Measurements from ENCODE around the gene NR4A3. TPM values are rescaled to one million over a fixed set of nuclear protein-coding genes. Genes with fewer than 3 reads are reported as not detected.

NR4A3 gene
- total RNA-seq, 1 donor from 2014 or later = 15.3 TPM

GRCh38 chr9:99905833-99906402 is 84.2 kb downstream of the NR4A3 start:
- no peak for TF ChIP-seq CTCF (IDR thresholded peaks at IDR 0.05; ENCODE audit: unreplicated experiment)
- Mint-ChIP-seq H3K27ac (peak overlapping the region; percentile 90), H3K27me3 (ENCODE audit: low read depth) (peaks cover 6% of the 10 kb centered on the region), H3K36me3 (peaks cover 1% of the 10 kb centered on the region), H3K9me3 (no peaks in the 10 kb centered on the region), H3K4me1 (peaks cover 22% of the 10 kb centered on the region), H3K4me3 (peak overlapping the region; percentile 98)
- DNase-seq (ENCODE audit: low spot score in 2 of 2, unreplicated experiment in 2 of 2) = no peak

GRCh38 chr9:99906403-99907207 is 84.9 kb downstream of the NR4A3 start, which contains the start of gene STX17:
STX17 (plus strand) TSS chr9:99906654; CDS start chr9:99915240, 8,586 bp downstream.
- Mint-ChIP-seq H3K4me3 (peak within 1 kb of the TSS; percentile 98), H3K27ac (peak within 1 kb of the TSS; percentile 99), H3K36me3 (peaks cover 6% of the 10 kb centered on the region), H3K4me1 (peaks cover 22% of the 10 kb centered on the region), H3K27me3 (ENCODE audit: low read depth) (peaks cover 6% of the 10 kb centered on the region), H3K9me3 (no peaks in the 10 kb centered on the region)
- peak; percentile 78 to 92 for DNase-seq (ENCODE audit: low spot score in 2 of 2, unreplicated experiment in 2 of 2)
- TF ChIP-seq CTCF (IDR thresholded peaks at IDR 0.05; ENCODE audit: unreplicated experiment) = no peak

- Mint-ChIP-seq H3K27ac (peak overlapping the region; percentile 99), H3K9me3 (no peaks in the 10 kb centered on the region), H3K36me3 (peaks cover 8% of the 10 kb centered on the region), H3K4me3 (peak overlapping the region; percentile 98), H3K27me3 (ENCODE audit: low read depth) (peaks cover 4% of the 10 kb centered on the region), H3K4me1 (peaks cover 23% of the 10 kb centered on the region)
- TF ChIP-seq CTCF (IDR thresholded peaks at IDR 0.05; ENCODE audit: unreplicated experiment) = no peak
- DNase-seq (ENCODE audit: low spot score in 2 of 2, unreplicated experiment in 2 of 2) = no peak
Observed at GRCh38 chr9:99907208-99907532, 85.5 kb downstream of the NR4A3 start.

- DNase-seq (ENCODE audit: low spot score in 2 of 2, unreplicated experiment in 2 of 2) = no peak
- H3K9me3 Mint-ChIP-seq = no peaks in the 10 kb centered on the region
- H3K27ac Mint-ChIP-seq = no peak overlapping the region
- TF ChIP-seq CTCF (IDR thresholded peaks at IDR 0.05; ENCODE audit: unreplicated experiment) = no peak
- H3K36me3 Mint-ChIP-seq = peaks cover 30% of the 10 kb centered on the region
- no peaks in the 10 kb centered on the region for H3K27me3 Mint-ChIP-seq (ENCODE audit: low read depth)
- no peak overlapping the region for H3K4me3 Mint-ChIP-seq
- peaks cover 23% of the 10 kb centered on the region for H3K4me1 Mint-ChIP-seq
Observed at GRCh38 chr9:99911600-99911999, 89.9 kb downstream of the NR4A3 start.

Other genes with a start within 250 kb of the NR4A3 start
- 49.8 to 52.3 TPM (median 52.3 TPM) in 3 replicates for gene STX17, start 84.8 kb downstream of the NR4A3 start, total RNA-seq